H1 (cell line): ENCODE measurements around the gene BABAM1. TPM values are rescaled to one million over a fixed set of nuclear protein-coding genes. Genes with fewer than 3 reads are reported as not detected.

Source experiments
- CTCF ChIA-PET: fragments of 300-600 bp; sonication (Branson Sonifier 250); formaldehyde crosslinking; loops from one replicate; lab custom pipeline; 2021; ENCODE audit not compliant: partially characterized antibody; lab: Charles Lee
- POLR2A ChIA-PET: fragments of 300-600 bp; sonication (Branson Sonifier 250); formaldehyde crosslinking; loops from one replicate; lab custom pipeline; 2021; ENCODE audit warnings: inconsistent platforms; ENCODE audit not compliant: partially characterized antibody; lab: Charles Lee
- DNase-seq, 2 experiments: peaks; one replicate each; pipeline versions ENCODE4 v3.0.0 to v3.0.0-alpha.2; 2010 to 2022; ENCODE audit warnings: low spot score in 2 of 2, low read depth in 1 of 2, mixed read lengths in 1 of 2
- FAIRE-seq: peaks from 2 replicates; lab custom pipeline; 2011; peaks lifted over from hg19 to GRCh38; lab: Jason Lieb, UNC
- H2AFZ ChIP-seq: 2 replicates; pipeline ENCODE4 v1.8.1; 2012; ENCODE audit warnings: low read length, inconsistent platforms
- H2AK5ac ChIP-seq: 2 replicates; pipeline ENCODE4 v1.6.1; 2013; ENCODE audit warnings: low read depth, low read length
- H2BK120ac ChIP-seq: replicated peaks from 2 replicates; pipeline ENCODE3; 2013; ENCODE audit warnings: low read depth, low read length, inconsistent platforms
- H2BK12ac ChIP-seq: 2 replicates; pipeline ENCODE4 v1.6.1; 2013; ENCODE audit warnings: low read depth, low read length
- H2BK15ac ChIP-seq: 2 replicates; pipeline ENCODE4 v1.6.1; 2013; ENCODE audit warnings: low read length
- H2BK20ac ChIP-seq: 2 replicates; pipeline ENCODE4 v1.6.1; 2013; ENCODE audit warnings: low read length
- H2BK5ac ChIP-seq: 2 replicates; pipeline ENCODE4 v1.6.1; 2013; ENCODE audit warnings: low read depth, low read length
- H3K14ac ChIP-seq: 2 replicates; pipeline ENCODE4 v1.6.1; 2013; ENCODE audit warnings: inconsistent platforms; ENCODE audit not compliant: insufficient read length
- H3K18ac ChIP-seq: 2 replicates; pipeline ENCODE4 v1.6.1; 2013; ENCODE audit warnings: low read length; ENCODE audit errors: extremely low read depth
- H3K23ac ChIP-seq: 2 replicates; pipeline ENCODE4 v1.6.1; 2013; ENCODE audit warnings: inconsistent platforms; ENCODE audit not compliant: insufficient read length
- H3K23me2 ChIP-seq: 2 replicates; pipeline ENCODE4 v1.6.1; 2013; ENCODE audit warnings: low read depth, low read length
- H3K27ac ChIP-seq: 2 replicates; pipeline ENCODE4 v1.6.1; 2011; ENCODE audit warnings: low read depth, low read length, inconsistent platforms
- H3K27me3 ChIP-seq, 4 experiments: replicated peaks in 1 of 4; 1 replicate in 1 of 4; 2 replicates in 3 of 4; pipeline versions ENCODE4 v1.6.1 to v1.8.1; 2011 to 2013; ENCODE audit warnings: low read length in 3 of 4, mild to moderate bottlenecking in 3 of 4, inconsistent platforms in 2 of 4, mixed read lengths in 2 of 4, moderate library complexity in 1 of 4; ENCODE audit not compliant: control insufficient read depth in 3 of 4, insufficient read depth in 3 of 4; ENCODE audit errors: extremely low read depth in 1 of 4
- H3K36me3 ChIP-seq, 4 experiments: 2 replicates each; pipeline versions ENCODE4 v1.6.1 to v1.8.1; 2011 to 2013; ENCODE audit warnings: mild to moderate bottlenecking in 4 of 4, low read length in 3 of 4, moderate library complexity in 2 of 4, control low read depth in 1 of 4, inconsistent platforms in 1 of 4; ENCODE audit not compliant: insufficient read depth in 4 of 4, control insufficient read depth in 2 of 4
- H3K4ac ChIP-seq: replicated peaks from 2 replicates; pipeline ENCODE3; 2013; ENCODE audit warnings: low read length, low read depth, mixed read lengths, inconsistent platforms; ENCODE audit not compliant: insufficient read length
- H3K4me1 ChIP-seq, 4 experiments: replicated peaks in 1 of 4; 1 replicate in 1 of 4; 2 replicates in 3 of 4; pipeline versions ENCODE4 v1.6.1 to v1.8.1; 2011 to 2013; ENCODE audit warnings: low read length in 3 of 4, inconsistent platforms in 2 of 4, mixed read lengths in 1 of 4; ENCODE audit not compliant: insufficient read depth in 4 of 4, control insufficient read depth in 3 of 4
- H3K4me2 ChIP-seq, 2 experiments: 2 replicates each; pipeline versions ENCODE4 v1.6.1 to v1.8.1; 2011 to 2013; ENCODE audit warnings: low read depth in 2 of 2, low read length in 2 of 2, control low read depth in 1 of 2, inconsistent platforms in 1 of 2, mild to moderate bottlenecking in 1 of 2; ENCODE audit not compliant: insufficient read depth in 1 of 2
- H3K4me3 ChIP-seq, 4 experiments: fragments of 200-600, 300-600 bp in 1 of 4; sonication (generic), shearing (Covaris generic), sonication (Bioruptor Twin) in 1 of 4; 2 replicates each; pipeline versions ENCODE4 v1.5.1 to v1.8.1; 2011 to 2016; ENCODE audit warnings: low read length in 4 of 4, low read depth in 3 of 4, control low read depth in 2 of 4, inconsistent platforms in 2 of 4, mild to moderate bottlenecking in 2 of 4, mixed read lengths in 1 of 4, moderate library complexity in 1 of 4; ENCODE audit not compliant: insufficient read depth in 2 of 4; ENCODE audit errors: extremely low read depth in 1 of 4
- H3K56ac ChIP-seq: replicated peaks from 2 replicates; pipeline ENCODE3; 2013; ENCODE audit warnings: low read depth, mild to moderate bottlenecking, mixed read lengths, low read length, inconsistent platforms; ENCODE audit not compliant: insufficient read length
- H3K79me1 ChIP-seq: 2 replicates; pipeline ENCODE4 v1.6.1; 2013; ENCODE audit warnings: low read depth, low read length, control low read depth
- H3K79me2 ChIP-seq, 2 experiments: 2 replicates each; pipeline versions ENCODE4 v1.6.1 to v1.8.1; 2012 to 2013; ENCODE audit warnings: low read length in 2 of 2, mild to moderate bottlenecking in 2 of 2, inconsistent platforms in 1 of 2; ENCODE audit not compliant: insufficient read depth in 2 of 2, control insufficient read depth in 1 of 2
- H3K9ac ChIP-seq, 4 experiments: replicated peaks in 1 of 4; 1 replicate in 1 of 4; 2 replicates in 3 of 4; pipeline versions ENCODE4 v1.6.1 to v1.8.1; 2011 to 2013; ENCODE audit warnings: low read depth in 3 of 4, low read length in 3 of 4, control low read depth in 2 of 4, mild to moderate bottlenecking in 2 of 4, moderate library complexity in 2 of 4, inconsistent platforms in 1 of 4; ENCODE audit errors: extremely low read depth in 1 of 4
- H3K9me3 ChIP-seq, 2 experiments: 2 replicates each; pipeline versions ENCODE4 v1.6.1 to v1.8.1; 2012 to 2013; ENCODE audit warnings: mild to moderate bottlenecking in 2 of 2, moderate library complexity in 2 of 2, control low read depth in 1 of 2, inconsistent platforms in 1 of 2, low read depth in 1 of 2, low read length in 1 of 2, mixed read lengths in 1 of 2; ENCODE audit not compliant: insufficient read depth in 2 of 2
- H4K20me1 ChIP-seq, 2 experiments: replicated peaks in 1 of 2; 2 replicates each; pipeline versions ENCODE3 to v1.8.1; 2011 to 2013; ENCODE audit warnings: inconsistent platforms in 2 of 2, low read length in 2 of 2, mild to moderate bottlenecking in 1 of 2; ENCODE audit not compliant: insufficient read depth in 2 of 2, control insufficient read depth in 1 of 2
- H4K5ac ChIP-seq: 2 replicates; pipeline ENCODE4 v1.6.1; 2013; ENCODE audit warnings: low read length, low read depth, mixed read lengths, inconsistent platforms; ENCODE audit not compliant: insufficient read length
- H4K8ac ChIP-seq: 2 replicates; pipeline ENCODE4 v1.8.0; 2013; ENCODE audit warnings: mild to moderate bottlenecking, moderate library complexity, low read length, inconsistent platforms; ENCODE audit not compliant: insufficient read depth; ENCODE audit errors: extremely low read depth
- H4K91ac ChIP-seq: replicated peaks from 2 replicates; pipeline ENCODE3; 2013; ENCODE audit warnings: low read length, mixed read lengths, inconsistent platforms; ENCODE audit not compliant: insufficient read length
- BCL11A ChIP-seq, 2 experiments: IDR thresholded peaks; one replicate each; pipeline ENCODE4 v1.6.1; 2011; ENCODE audit warnings: low read depth in 2 of 2, low read length in 2 of 2, mild to moderate bottlenecking in 2 of 2
- CEBPB ChIP-seq: IDR thresholded peaks from 2 replicates; pipeline ENCODE4 v1.6.1; 2012; ENCODE audit warnings: low read depth, low read length
- CREB1 ChIP-seq: IDR thresholded peaks from 2 replicates; pipeline ENCODE4 v1.6.1; 2012; ENCODE audit warnings: inconsistent platforms
- KDM1A ChIP-seq: fragments of 200-600, 300-600 bp; sonication (generic); IDR thresholded peaks from 2 replicates; pipeline ENCODE4 v1.7.1; 2016; ENCODE audit warnings: mild to moderate bottlenecking, low read length, borderline replicate concordance
- POLR2A ChIP-seq, 2 experiments: IDR thresholded peaks; 1 replicate in 1 of 2; 2 replicates in 1 of 2; pipeline ENCODE4 v1.6.1; 2011; ENCODE audit warnings: low read depth in 2 of 2, low read length in 2 of 2, mild to moderate bottlenecking in 2 of 2; ENCODE audit errors: control extremely low read depth in 1 of 2
- POLR2AphosphoS5 ChIP-seq: IDR thresholded peaks from 2 replicates; pipeline ENCODE4 v1.6.1; 2011; ENCODE audit warnings: low read depth, low read length
- RBBP5 ChIP-seq: IDR thresholded peaks from 2 replicates; pipeline ENCODE4 v1.7.1; 2012; ENCODE audit warnings: low read depth, mild to moderate bottlenecking, inconsistent platforms, low read length, moderate library complexity, borderline replicate concordance
- SAP30 ChIP-seq: fragments of 300-600 bp; sonication (generic); IDR thresholded peaks from 2 replicates; pipeline ENCODE4 v1.7.1; 2012; ENCODE audit warnings: low read length, moderate library complexity, mild to moderate bottlenecking, inconsistent platforms; ENCODE audit not compliant: insufficient read depth, insufficient replicate concordance
- SP4 ChIP-seq: IDR thresholded peaks from 2 replicates; pipeline ENCODE4 v1.6.1; 2012; ENCODE audit warnings: low read length, inconsistent platforms
- WGBS, 2 experiments: shearing (Covaris generic) in 1 of 2; methylation state at CpG; one replicate each; pipeline versions ENCODE4 v1.1.6 to v1.1.7; 2013 to 2015; ENCODE audit warnings: low lambda C conversion rate in 2 of 2, mixed read lengths in 2 of 2, inconsistent platforms in 1 of 2, low coverage in 1 of 2, missing lambda C conversion rate in 1 of 2; ENCODE audit not compliant: insufficient replicate concordance in 2 of 2, insufficient coverage in 1 of 2, insufficient read length in 1 of 2; ENCODE audit errors: extremely low coverage in 1 of 2, missing lambda C conversion rate in 1 of 2; 5-methylcytosine and 5-hydroxymethylcytosine counted together
- polyA plus RNA-seq, 7 experiments: library from polyadenylated mRNA; depleted of rRNA in 3 of 7; stranded (reverse) in 5 of 7; unstranded in 2 of 7; fragments of >200 nt in 5 of 7; fragments of 200-250 nt in 2 of 7; gene quantifications; 1 replicate in 5 of 7; 2 replicates in 1 of 7; 4 replicates in 1 of 7; pipeline versions ENCODE4 v1.2.1 to v1.2.3, GENCODE V29; 2011 to 2013; ENCODE audit warnings: missing spikeins in 2 of 7, mixed read lengths in 2 of 7
- total RNA-seq: library from RNA; stranded (reverse); fragmentation: NEBNext Ultra II Directional; extraction: Animal tissue kit (Norgen Biotek cat#: 25700); gene quantifications from 2 replicates; pipeline ENCODE4 v1.2.1, GENCODE V29; 2021
- TF ChIP-seq, protein P1 (sequence below): IDR thresholded peaks from 2 replicates; pipeline ENCODE4 v1.6.1; 2011; ENCODE audit warnings: low read length, improper control_type of control experiment

BABAM1 gene
- total and polyA plus RNA-seq, 2 of the 8 experiments (the other 6 are each of a cell fraction or from before 2014, with no cell fraction given): 127 to 133 TPM

DNA sequence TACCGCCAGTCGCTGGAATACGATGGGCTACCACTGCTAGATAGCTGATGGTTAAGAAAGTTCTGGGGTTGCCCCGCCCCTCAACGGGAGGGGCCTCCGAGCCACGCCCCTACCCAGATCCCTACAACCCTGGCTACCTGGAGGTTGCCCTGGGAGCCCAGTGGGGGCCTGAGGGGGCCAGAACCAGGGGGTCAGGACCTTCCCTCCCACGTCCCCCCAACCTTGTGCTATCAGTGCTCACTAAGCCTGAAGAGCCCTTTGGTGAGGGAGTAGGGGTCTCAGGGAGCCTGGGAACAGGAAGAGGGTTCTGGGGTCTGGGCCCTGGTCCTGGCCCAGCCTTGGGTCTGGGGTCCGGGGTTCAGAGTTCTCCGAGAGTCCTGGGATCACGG is 32.3 kb upstream of the BABAM1 start:
- 0 out of 2 replicates have a peak overlapping the region, but pooled peaks have one; percentile 39 for H2AK5ac ChIP-seq
- H4K91ac ChIP-seq: peak overlapping the region; percentile 90
- peak overlapping the region; percentile 79; the same call in 1 of the 2 replicates for H4K8ac ChIP-seq
- H4K20me1 ChIP-seq: peaks cover 9 to 19% of the 10 kb centered on the region in 2 experiments
- no peak overlapping the region for H3K14ac ChIP-seq
- peaks cover 17% of the 10 kb centered on the region for H3K79me1 ChIP-seq
- ChIA-PET POLR2A (interaction anchor here (0.6 to 12.3 kb wide), 25 partner anchors 8 to 826 kb away, joined by 3 to 118 read pairs (median 4); partner anchors contain the start of genes ANKLE1, BABAM1, MRPL34 and NR2F6), CTCF (interaction anchor here (0.8 to 3.4 kb wide), 11 partner anchors 9 to 169 kb away, joined by 3 to 18 read pairs (median 5); partner anchors contain the start of genes BABAM1 and OCEL1)
- H3K56ac ChIP-seq: peak overlapping the region; percentile 59
- peaks cover 5 to 35% of the 10 kb centered on the region in 2 experiments; a peak in 3 of 4 replicates for H3K79me2 ChIP-seq
- peak overlapping the region; percentile 64; the same call in 1 of the 2 replicates for H3K27ac ChIP-seq
- 10% methylated on average over 11 of the region's 11 CpGs; no CpG with 5 or more reads in 1 of the 2 experiments for WGBS, 2 experiments
- no peak overlapping the region for H2AFZ ChIP-seq
- peak overlapping the region; percentile 80 to 89 (median 86) for H3K4me3 ChIP-seq
- peak overlapping the region; percentile 81 for H3K4ac ChIP-seq
- H2BK12ac ChIP-seq: no peak overlapping the region
- H3K23ac ChIP-seq: no peak overlapping the region
- H2BK120ac ChIP-seq: no peak overlapping the region
- H3K4me2 ChIP-seq: peak overlapping the region; percentile 90 to 92
- H3K4me1 ChIP-seq: peaks cover 3 to 11% (median 7%) of the 10 kb centered on the region in 4 experiments
- no peaks in the 10 kb centered on the region for H3K27me3 ChIP-seq
- DNase-seq (peak in 1 of 2 experiments; percentile 90), FAIRE-seq (no peak)
- H3K23me2 ChIP-seq: peaks cover 4% of the 10 kb centered on the region; the same call in 1 of the 2 replicates
- no peak overlapping the region for H2BK15ac ChIP-seq
- no peaks in the 10 kb centered on the region for H3K9me3 ChIP-seq
- H4K5ac ChIP-seq: peak overlapping the region; percentile 91
- H2BK20ac ChIP-seq: no peak overlapping the region
- peak overlapping the region in 3 of 4 experiments; percentile 49 to 66 (median 65); a peak in 6 of 7 replicates for H3K9ac ChIP-seq
- H3K36me3 ChIP-seq: peaks cover 9 to 41% (median 13%) of the 10 kb centered on the region in 4 experiments
- peak overlapping the region; percentile 93; the same call in 1 of the 2 replicates for H2BK5ac ChIP-seq
- H3K18ac ChIP-seq: peak overlapping the region; percentile 98
- TF ChIP-seq KDM1A: no peak
- TF ChIP-seq, protein P1, sequence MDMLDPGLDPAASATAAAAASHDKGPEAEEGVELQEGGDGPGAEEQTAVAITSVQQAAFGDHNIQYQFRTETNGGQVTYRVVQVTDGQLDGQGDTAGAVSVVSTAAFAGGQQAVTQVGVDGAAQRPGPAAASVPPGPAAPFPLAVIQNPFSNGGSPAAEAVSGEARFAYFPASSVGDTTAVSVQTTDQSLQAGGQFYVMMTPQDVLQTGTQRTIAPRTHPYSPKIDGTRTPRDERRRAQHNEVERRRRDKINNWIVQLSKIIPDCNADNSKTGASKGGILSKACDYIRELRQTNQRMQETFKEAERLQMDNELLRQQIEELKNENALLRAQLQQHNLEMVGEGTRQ: no peak
- TF ChIP-seq POLR2A (IDR thresholded peaks at IDR 0.05; ENCODE audit: control extremely low read depth in 1 of 2, low read depth in 2 of 2, low read length in 2 of 2): peak in 1 of 2 experiments; percentile 12; a peak in 1 of 3 replicates
- TF ChIP-seq RBBP5: no peak
- no peak for TF ChIP-seq BCL11A (IDR thresholded peaks at IDR 0.05; ENCODE audit: low read depth in 2 of 2, low read length in 2 of 2)
- no peak for TF ChIP-seq SP4
- TF ChIP-seq SAP30: peak; percentile 88
- no peak for TF ChIP-seq CREB1
- TF ChIP-seq CEBPB: no peak
- peak; percentile 46; the same call in 1 of the 2 replicates for TF ChIP-seq POLR2AphosphoS5
